GM12878 (cell line): ENCODE results near the gene KRT14.

Source experiments
- NRF1 ChIP-seq: conservative IDR thresholded peaks from 2 replicates; pipeline ENCODE4 v1.6.1; 2011; ENCODE audit warnings: mild to moderate bottlenecking, low read depth, low read length, improper control_type of control experiment
- TF ChIP-seq, protein P1 (sequence below), 3 experiments: IDR thresholded peaks in 2 of 3; conservative IDR thresholded peaks in 1 of 3; 2 replicates each; pipeline ENCODE4 v1.5.1; 2011; ENCODE audit warnings: low read depth in 3 of 3, low read length in 3 of 3, mild to moderate bottlenecking in 3 of 3, control low read depth in 2 of 3, moderate library complexity in 2 of 3, inconsistent platforms in 1 of 3, mixed read lengths in 1 of 3; ENCODE audit not compliant: control insufficient read depth in 2 of 3, insufficient read depth in 1 of 3; ENCODE audit errors: extremely low read depth in 1 of 3

DNA sequence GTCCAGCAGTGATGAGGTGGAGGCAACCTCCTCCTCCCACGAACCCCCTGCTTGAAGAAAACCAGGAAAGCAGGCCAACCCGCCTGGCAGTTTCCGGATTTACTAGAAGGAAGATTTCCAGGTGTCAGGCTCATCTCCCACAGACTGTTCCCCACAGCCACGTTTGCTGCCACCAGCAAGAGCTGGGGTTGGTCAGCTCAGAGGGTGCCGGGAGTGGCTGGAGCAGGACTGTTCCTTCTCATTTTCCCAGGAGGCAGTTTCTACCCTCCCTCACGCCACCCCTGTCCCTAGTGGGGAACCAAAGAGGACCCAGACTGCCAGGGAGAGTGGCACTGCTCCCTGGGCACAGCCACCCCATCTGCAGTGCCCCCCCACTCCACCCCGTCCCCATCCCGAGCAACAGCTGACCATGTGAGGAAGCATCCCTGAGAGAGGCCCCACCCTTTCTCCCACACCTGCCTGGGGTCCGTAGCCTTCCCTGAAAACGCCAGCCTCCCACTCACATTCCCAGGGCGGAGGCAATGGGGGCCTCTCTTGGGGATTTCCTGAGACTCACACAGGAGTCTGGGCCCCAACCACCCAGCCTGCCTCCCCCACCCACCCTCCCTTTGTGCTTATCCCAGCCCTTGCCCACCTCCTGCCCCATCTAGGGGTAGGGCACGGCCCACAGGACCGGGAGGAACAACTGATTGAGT is 31.8 kb upstream of the KRT14 start:
- no peak for TF ChIP-seq NRF1
- TF ChIP-seq, protein P1, sequence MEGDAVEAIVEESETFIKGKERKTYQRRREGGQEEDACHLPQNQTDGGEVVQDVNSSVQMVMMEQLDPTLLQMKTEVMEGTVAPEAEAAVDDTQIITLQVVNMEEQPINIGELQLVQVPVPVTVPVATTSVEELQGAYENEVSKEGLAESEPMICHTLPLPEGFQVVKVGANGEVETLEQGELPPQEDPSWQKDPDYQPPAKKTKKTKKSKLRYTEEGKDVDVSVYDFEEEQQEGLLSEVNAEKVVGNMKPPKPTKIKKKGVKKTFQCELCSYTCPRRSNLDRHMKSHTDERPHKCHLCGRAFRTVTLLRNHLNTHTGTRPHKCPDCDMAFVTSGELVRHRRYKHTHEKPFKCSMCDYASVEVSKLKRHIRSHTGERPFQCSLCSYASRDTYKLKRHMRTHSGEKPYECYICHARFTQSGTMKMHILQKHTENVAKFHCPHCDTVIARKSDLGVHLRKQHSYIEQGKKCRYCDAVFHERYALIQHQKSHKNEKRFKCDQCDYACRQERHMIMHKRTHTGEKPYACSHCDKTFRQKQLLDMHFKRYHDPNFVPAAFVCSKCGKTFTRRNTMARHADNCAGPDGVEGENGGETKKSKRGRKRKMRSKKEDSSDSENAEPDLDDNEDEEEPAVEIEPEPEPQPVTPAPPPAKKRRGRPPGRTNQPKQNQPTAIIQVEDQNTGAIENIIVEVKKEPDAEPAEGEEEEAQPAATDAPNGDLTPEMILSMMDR (IDR thresholded peaks at IDR 0.05 in 2 of 3, conservative IDR thresholded peaks at IDR 0.05 in 1 of 3; ENCODE audit: control insufficient read depth in 2 of 3, extremely low read depth in 1 of 3, insufficient read depth in 1 of 3, low read depth in 3 of 3, low read length in 3 of 3): no peak
